HG02798 (cell line): ENCODE results near the gene NEU2.
"Not testable (repeated sequence)": the region's sequence is repeated elsewhere in the genome, so short reads cannot be mapped to it uniquely, and the experiment has no call there.

ENCODE experiments used
- ATAC-seq: cut with Tn5 transposase; IDR thresholded peaks from one replicate; pipeline ENCODE4 v1.9.1; 2021; ENCODE audit warnings: mild to moderate bottlenecking; ENCODE audit not compliant: unreplicated experiment, poor library complexity

Gene NEU2

GRCh38 chr2:233009661-233010060, 22.8 kb upstream of the NEU2 start:
- ATAC-seq = no peak

- no peak for ATAC-seq
Observed at GRCh38 chr2:233010569-233011267, 21.8 kb upstream of the NEU2 start.

- ATAC-seq = no peak
Observed at GRCh38 chr2:233011268-233011650, 21.2 kb upstream of the NEU2 start.

- ATAC-seq = no peak
Observed at GRCh38 chr2:233011702-233012131, 20.8 kb upstream of the NEU2 start.

GRCh38 chr2:233012301-233012971, 20.0 kb upstream of the NEU2 start:
- no peak for ATAC-seq

- ATAC-seq = no peak
Observed at GRCh38 chr2:233013027-233013461, 19.4 kb upstream of the NEU2 start, which contains the start of gene NGEF. Gene NGEF, minus strand, starts transcription at chr2:233013256. Its CDS starts 38,366 bp downstream, at chr2:232974890.

GRCh38 chr2:233013650-233014049, 18.8 kb upstream of the NEU2 start:
- ATAC-seq = no peak

- no peak for ATAC-seq
Observed at GRCh38 chr2:233015019-233015645, 17.3 kb upstream of the NEU2 start.

- no peak for ATAC-seq
Observed at GRCh38 chr2:233017947-233018346, 14.5 kb upstream of the NEU2 start.

GRCh38 chr2:233019610-233020009, 12.9 kb upstream of the NEU2 start:
- ATAC-seq = not testable (repeated sequence)

- ATAC-seq = no peak
Observed at GRCh38 chr2:233020454-233020853, 12.0 kb upstream of the NEU2 start.

- ATAC-seq = no peak
Observed at GRCh38 chr2:233021771-233022170, 10.7 kb upstream of the NEU2 start.

GRCh38 chr2:233022561-233022960, 9.9 kb upstream of the NEU2 start:
- ATAC-seq = no peak

GRCh38 chr2:233023007-233023760, 9.3 kb upstream of the NEU2 start:
- no peak for ATAC-seq

- no peak for ATAC-seq
Observed at GRCh38 chr2:233023761-233024410, 8.6 kb upstream of the NEU2 start.

GRCh38 chr2:233025706-233026105, 6.8 kb upstream of the NEU2 start:
- no peak for ATAC-seq

- no peak for ATAC-seq
Observed at GRCh38 chr2:233026198-233026813, 6.2 kb upstream of the NEU2 start.

GRCh38 chr2:233029321-233029720, 3.2 kb upstream of the NEU2 start:
- no peak for ATAC-seq

- no peak for ATAC-seq
Observed at GRCh38 chr2:233031556-233032500, 644 bp upstream of the NEU2 start.
